ENCODE measurements around the gene WIPF3. TPM values are rescaled to one million over a fixed set of nuclear protein-coding genes. Genes with fewer than 3 reads are reported as not detected.

The WIPF3 gene
- total and polyA plus RNA-seq, 2 of the 4 experiments (the other 2 are of a cell fraction): not detected

- Histone ChIP-seq H3K18ac (ENCODE audit: low read depth, low read length) (no peak overlapping the region), H2BK5ac (ENCODE audit: low read depth, low read length, poor library complexity, severe bottlenecking) (no peak overlapping the region), H3K4ac (ENCODE audit: low read depth, low read length) (no peak overlapping the region), H2BK20ac (ENCODE audit: low read depth, low read length) (no peak overlapping the region), H2AFZ (replicated peaks; ENCODE audit: low read length, poor library complexity) (peak overlapping the region; percentile 26), H2AK5ac (ENCODE audit: low read depth, low read length) (no peak overlapping the region), H3K4me2 (ENCODE audit: low read depth, low read length) (no peak overlapping the region), H3K4me1 (ENCODE audit: control insufficient read depth, insufficient read depth, low read length) (no peaks in the 10 kb centered on the region), H4K8ac (ENCODE audit: low read depth in 2 of 2, low read length in 2 of 2) (no peak overlapping the region), H3K27ac (ENCODE audit: insufficient read depth, low read length) (no peak overlapping the region), H4K20me1 (ENCODE audit: insufficient read depth, low read length) (no peaks in the 10 kb centered on the region), H2BK120ac (ENCODE audit: low read depth, low read length) (no peak overlapping the region), H2AK9ac (replicated peaks; ENCODE audit: low read depth, low read length, poor library complexity) (no peak overlapping the region), H4K5ac (ENCODE audit: low read depth, low read length) (no peak overlapping the region), H3K9ac (ENCODE audit: low read depth, low read length) (no peak overlapping the region), H3K9me3 (ENCODE audit: control insufficient read depth, insufficient read depth, low read length) (no peaks in the 10 kb centered on the region), H3K14ac (replicated peaks; ENCODE audit: low read depth, low read length) (no peak overlapping the region), H2BK15ac (ENCODE audit: low read depth, low read length) (no peak overlapping the region), H3K27me3 (ENCODE audit: control insufficient read depth, insufficient read depth, low read length) (peaks cover 7% of the 10 kb centered on the region; the same call in 1 of the 2 replicates), H3K79me1 (ENCODE audit: low read depth in 1 of 2, low read length in 2 of 2) (no peaks in the 10 kb centered on the region), H3K4me3 (ENCODE audit: insufficient read depth, low read depth, low read length) (no peak overlapping the region), H4K91ac (ENCODE audit: insufficient read depth, low read depth, low read length) (no peak overlapping the region), H3K36me3 (ENCODE audit: control insufficient read depth, insufficient read depth, low read length) (no peaks in the 10 kb centered on the region), H3K9me1 (ENCODE audit: insufficient read depth, low read length) (no peaks in the 10 kb centered on the region), H3K23ac (ENCODE audit: low read depth, low read length) (no peak overlapping the region), H3K56ac (ENCODE audit: extremely low read depth, insufficient read depth, low read length) (no peak overlapping the region)
- no TSS peak for BruUV-seq (replicated peaks)
- TF ChIP-seq MAFK (IDR thresholded peaks at IDR 0.05; ENCODE audit: low read depth, low read length) (peak; percentile 92), RAD21 (IDR thresholded peaks at IDR 0.05; ENCODE audit: low read length) (no peak)
- intact Hi-C loops (cut with micrococcal nuclease) (no loop called here), in situ Hi-C loops (cut with MboI; ENCODE audit: low sequenced_read_pairs) (loop anchor here (10.0 kb wide), 1 partner anchor 201 kb away; no protein-coding TSS in a partner anchor), dilution Hi-C loops (cut with HindIII; ENCODE audit: low sequenced_read_pairs, unreplicated experiment) (no loop called here)
- no peak for DNase-seq
- whole genome bisulfite sequencing, 2 experiments (ENCODE audit: extremely low coverage in 2 of 2, insufficient read length in 1 of 2): no CpG with 5 or more reads among the region's 4 CpGs
- ChIA-PET CTCF (interaction anchor here (0.9 kb wide), 1 partner anchor 11 kb away, joined by 3 read pairs; no protein-coding TSS in a partner anchor), POLR2A (ENCODE audit: unreplicated experiment) (no interaction called here)
- no peak for ATAC-seq (ENCODE audit: low read depth)
Observed at GRCh38 chr7:29873644-29874294, 67.5 kb downstream of the WIPF3 start.

Data from IMR-90 (cell line).